GM12891 (cell line): ENCODE results near the gene P2RY8.
"Not testable (repeated sequence)": the region's sequence is repeated elsewhere in the genome, so short reads cannot be mapped to it uniquely, and the experiment has no call there.

Experiments used
- PAX5 ChIP-seq: IDR thresholded peaks from 2 replicates; pipeline ENCODE4 v1.6.1; 2011; ENCODE audit warnings: low read length, moderate library complexity, mild to moderate bottlenecking; ENCODE audit not compliant: insufficient read depth, severe bottlenecking
- POLR2A ChIP-seq: IDR thresholded peaks from 2 replicates; pipeline ENCODE4 v1.6.1; 2011; ENCODE audit warnings: low read depth, low read length, control low read depth
- POLR2AphosphoS5 ChIP-seq: IDR thresholded peaks from 2 replicates; pipeline ENCODE4 v1.6.1; 2011; ENCODE audit warnings: low read depth, low read length, control low read depth
- POU2F2 ChIP-seq: IDR thresholded peaks from 2 replicates; pipeline ENCODE4 v1.6.1; 2011; ENCODE audit warnings: low read depth, mild to moderate bottlenecking, control low read depth, low read length, moderate library complexity
- SPI1 ChIP-seq: IDR thresholded peaks from 2 replicates; pipeline ENCODE4 v1.6.1; 2011; ENCODE audit warnings: low read depth, low read length, control low read depth
- TAF1 ChIP-seq: IDR thresholded peaks from 2 replicates; pipeline ENCODE4 v1.6.1; 2011; ENCODE audit warnings: low read depth, low read length, control low read depth

GRCh38 chrX:1448573-1449001 is 88.4 kb downstream of the P2RY8 start:
- TF ChIP-seq SPI1, POLR2AphosphoS5, POLR2A, TAF1, POU2F2, PAX5: not testable (repeated sequence)
